ENCODE measurements around the gene MCRIP1. TPM values are rescaled to one million over a fixed set of nuclear protein-coding genes. Genes with fewer than 3 reads are reported as not detected.

Gene MCRIP1
- total and polyA plus RNA-seq, 9 of the 15 experiments (the other 6 are each of a cell fraction or from before 2014, with no cell fraction given): 0.39 to 35.8 (median 9.7) TPM

DNA sequence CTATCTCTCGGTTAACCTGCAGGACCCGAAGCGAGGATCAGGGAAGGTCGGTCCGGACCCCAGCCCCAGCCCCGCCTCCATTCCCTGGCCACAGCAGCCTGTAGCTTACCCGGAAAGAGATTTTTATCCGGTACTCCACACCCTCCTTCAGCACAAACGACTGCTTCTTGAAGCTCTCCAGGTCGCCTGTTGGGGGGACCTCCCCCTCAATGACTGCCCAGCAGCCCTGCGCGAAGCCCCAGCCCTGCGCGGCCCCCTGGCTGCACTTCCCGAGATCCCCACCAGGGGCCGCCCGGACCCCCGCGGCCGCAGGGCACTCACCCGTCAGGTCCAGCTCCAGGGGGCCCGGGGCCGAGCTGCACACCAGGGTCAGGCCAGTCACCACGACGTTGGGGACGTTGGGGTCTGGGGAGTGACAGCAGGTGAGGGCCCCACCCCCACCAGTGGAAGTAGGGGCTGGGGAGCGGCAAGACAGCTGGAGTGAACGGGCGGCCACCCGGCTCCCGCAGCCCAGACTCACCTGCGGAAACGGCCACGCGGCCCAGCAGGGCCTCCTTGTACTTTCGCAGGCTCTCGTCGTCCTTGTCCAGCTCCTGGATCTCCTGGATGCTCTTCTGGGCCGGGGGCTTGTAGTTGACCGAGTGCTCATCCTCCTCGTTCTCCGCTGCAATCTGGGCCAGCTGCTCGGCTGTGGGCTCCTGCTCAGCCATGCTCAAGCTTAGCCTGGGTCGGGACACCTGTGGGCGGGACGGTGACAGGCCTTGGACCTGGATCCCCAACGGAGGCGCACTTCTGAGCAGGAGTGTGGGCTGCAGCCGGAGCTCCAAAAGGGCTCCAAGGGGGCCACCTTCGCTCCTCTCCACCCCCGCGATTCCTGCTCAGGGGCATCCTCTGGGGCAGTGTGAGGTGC lies 36.4 kb upstream of the MCRIP1 start (continued):
- TF ChIP-seq, protein P1, sequence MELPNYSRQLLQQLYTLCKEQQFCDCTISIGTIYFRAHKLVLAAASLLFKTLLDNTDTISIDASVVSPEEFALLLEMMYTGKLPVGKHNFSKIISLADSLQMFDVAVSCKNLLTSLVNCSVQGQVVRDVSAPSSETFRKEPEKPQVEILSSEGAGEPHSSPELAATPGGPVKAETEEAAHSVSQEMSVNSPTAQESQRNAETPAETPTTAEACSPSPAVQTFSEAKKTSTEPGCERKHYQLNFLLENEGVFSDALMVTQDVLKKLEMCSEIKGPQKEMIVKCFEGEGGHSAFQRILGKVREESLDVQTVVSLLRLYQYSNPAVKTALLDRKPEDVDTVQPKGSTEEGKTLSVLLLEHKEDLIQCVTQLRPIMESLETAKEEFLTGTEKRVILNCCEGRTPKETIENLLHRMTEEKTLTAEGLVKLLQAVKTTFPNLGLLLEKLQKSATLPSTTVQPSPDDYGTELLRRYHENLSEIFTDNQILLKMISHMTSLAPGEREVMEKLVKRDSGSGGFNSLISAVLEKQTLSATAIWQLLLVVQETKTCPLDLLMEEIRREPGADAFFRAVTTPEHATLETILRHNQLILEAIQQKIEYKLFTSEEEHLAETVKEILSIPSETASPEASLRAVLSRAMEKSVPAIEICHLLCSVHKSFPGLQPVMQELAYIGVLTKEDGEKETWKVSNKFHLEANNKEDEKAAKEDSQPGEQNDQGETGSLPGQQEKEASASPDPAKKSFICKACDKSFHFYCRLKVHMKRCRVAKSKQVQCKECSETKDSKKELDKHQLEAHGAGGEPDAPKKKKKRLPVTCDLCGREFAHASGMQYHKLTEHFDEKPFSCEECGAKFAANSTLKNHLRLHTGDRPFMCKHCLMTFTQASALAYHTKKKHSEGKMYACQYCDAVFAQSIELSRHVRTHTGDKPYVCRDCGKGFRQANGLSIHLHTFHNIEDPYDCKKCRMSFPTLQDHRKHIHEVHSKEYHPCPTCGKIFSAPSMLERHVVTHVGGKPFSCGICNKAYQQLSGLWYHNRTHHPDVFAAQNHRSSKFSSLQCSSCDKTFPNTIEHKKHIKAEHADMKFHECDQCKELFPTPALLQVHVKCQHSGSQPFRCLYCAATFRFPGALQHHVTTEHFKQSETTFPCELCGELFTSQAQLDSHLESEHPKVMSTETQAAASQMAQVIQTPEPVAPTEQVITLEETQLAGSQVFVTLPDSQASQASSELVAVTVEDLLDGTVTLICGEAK (IDR thresholded peaks at IDR 0.05): no peak
- TF ChIP-seq, protein P1 (CRISPR knock-in tag; IDR thresholded peaks at IDR 0.05): no peak
- TF ChIP-seq ZNF239 (CRISPR knock-in tag; IDR thresholded peaks at IDR 0.05) (no peak), SMAD2 (IDR thresholded peaks at IDR 0.05; ENCODE audit: low read depth, low read length) (no peak), EZH2 (IDR thresholded peaks at IDR 0.05; ENCODE audit: borderline replicate concordance, low read depth, low read length) (no peak), CTBP1 (IDR thresholded peaks at IDR 0.05; ENCODE audit: borderline replicate concordance) (0 out of 2 replicates have a peak, but pooled peaks have one; percentile 30), TEAD4 (IDR thresholded peaks at IDR 0.05; ENCODE audit: low read length) (0 out of 2 replicates have a peak, but pooled peaks have one; percentile 1), TEAD4 (CRISPR knock-in tag; IDR thresholded peaks at IDR 0.05; ENCODE audit: borderline replicate concordance) (no peak), PURB (CRISPR knock-in tag; IDR thresholded peaks at IDR 0.05; ENCODE audit: low read depth) (no peak)
- TF ChIP-seq, protein P2, sequence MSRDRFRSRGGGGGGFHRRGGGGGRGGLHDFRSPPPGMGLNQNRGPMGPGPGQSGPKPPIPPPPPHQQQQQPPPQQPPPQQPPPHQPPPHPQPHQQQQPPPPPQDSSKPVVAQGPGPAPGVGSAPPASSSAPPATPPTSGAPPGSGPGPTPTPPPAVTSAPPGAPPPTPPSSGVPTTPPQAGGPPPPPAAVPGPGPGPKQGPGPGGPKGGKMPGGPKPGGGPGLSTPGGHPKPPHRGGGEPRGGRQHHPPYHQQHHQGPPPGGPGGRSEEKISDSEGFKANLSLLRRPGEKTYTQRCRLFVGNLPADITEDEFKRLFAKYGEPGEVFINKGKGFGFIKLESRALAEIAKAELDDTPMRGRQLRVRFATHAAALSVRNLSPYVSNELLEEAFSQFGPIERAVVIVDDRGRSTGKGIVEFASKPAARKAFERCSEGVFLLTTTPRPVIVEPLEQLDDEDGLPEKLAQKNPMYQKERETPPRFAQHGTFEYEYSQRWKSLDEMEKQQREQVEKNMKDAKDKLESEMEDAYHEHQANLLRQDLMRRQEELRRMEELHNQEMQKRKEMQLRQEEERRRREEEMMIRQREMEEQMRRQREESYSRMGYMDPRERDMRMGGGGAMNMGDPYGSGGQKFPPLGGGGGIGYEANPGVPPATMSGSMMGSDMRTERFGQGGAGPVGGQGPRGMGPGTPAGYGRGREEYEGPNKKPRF (IDR thresholded peaks at IDR 0.05; ENCODE audit: low read depth, low read length): no peak
- TF ChIP-seq, protein P3, sequence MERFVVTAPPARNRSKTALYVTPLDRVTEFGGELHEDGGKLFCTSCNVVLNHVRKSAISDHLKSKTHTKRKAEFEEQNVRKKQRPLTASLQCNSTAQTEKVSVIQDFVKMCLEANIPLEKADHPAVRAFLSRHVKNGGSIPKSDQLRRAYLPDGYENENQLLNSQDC (CRISPR knock-in tag; IDR thresholded peaks at IDR 0.05): no peak
- TF ChIP-seq, protein P4, sequence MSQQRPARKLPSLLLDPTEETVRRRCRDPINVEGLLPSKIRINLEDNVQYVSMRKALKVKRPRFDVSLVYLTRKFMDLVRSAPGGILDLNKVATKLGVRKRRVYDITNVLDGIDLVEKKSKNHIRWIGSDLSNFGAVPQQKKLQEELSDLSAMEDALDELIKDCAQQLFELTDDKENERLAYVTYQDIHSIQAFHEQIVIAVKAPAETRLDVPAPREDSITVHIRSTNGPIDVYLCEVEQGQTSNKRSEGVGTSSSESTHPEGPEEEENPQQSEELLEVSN (IDR thresholded peaks at IDR 0.05; ENCODE audit: borderline replicate concordance in 1 of 2, extremely low read depth in 1 of 2, insufficient read depth in 1 of 2, insufficient read length in 1 of 2, low read depth in 1 of 2, low read length in 1 of 2, poor library complexity in 1 of 2, severe bottlenecking in 1 of 2): peak in 1 of 2 experiments; percentile 37

Data from K562 (cell line).